Epithelial cell of proximal tubule (primary cell): ENCODE data around the gene MRPS31. TPM values are rescaled to one million over a fixed set of nuclear protein-coding genes. Genes with fewer than 3 reads are reported as not detected.
"Not testable (repeated sequence)": the region's sequence is repeated elsewhere in the genome, so short reads cannot be mapped to it uniquely, and the experiment has no call there.

ENCODE experiments used
- DNase-seq: peaks from one replicate; pipeline ENCODE4 v3.0.0-alpha.2; 2011; ENCODE audit warnings: low read depth
- H3K4me3 ChIP-seq: 2 replicates; pipeline ENCODE4 v1.5.1; 2011; ENCODE audit warnings: low read depth, mild to moderate bottlenecking, low read length
- CTCF ChIP-seq: conservative IDR thresholded peaks from 2 replicates; pipeline ENCODE4 v1.5.1; 2012; ENCODE audit warnings: low read depth, mild to moderate bottlenecking, low read length
- total RNA-seq: library from RNA; depleted of rRNA; stranded (reverse); fragments of >200 nt; gene quantifications from 2 replicates; pipeline ENCODE4 v1.2.3, GENCODE V29; 2015

Gene MRPS31
- total RNA-seq, 1 donor from 2014 or later = 22.9 TPM

DNA sequence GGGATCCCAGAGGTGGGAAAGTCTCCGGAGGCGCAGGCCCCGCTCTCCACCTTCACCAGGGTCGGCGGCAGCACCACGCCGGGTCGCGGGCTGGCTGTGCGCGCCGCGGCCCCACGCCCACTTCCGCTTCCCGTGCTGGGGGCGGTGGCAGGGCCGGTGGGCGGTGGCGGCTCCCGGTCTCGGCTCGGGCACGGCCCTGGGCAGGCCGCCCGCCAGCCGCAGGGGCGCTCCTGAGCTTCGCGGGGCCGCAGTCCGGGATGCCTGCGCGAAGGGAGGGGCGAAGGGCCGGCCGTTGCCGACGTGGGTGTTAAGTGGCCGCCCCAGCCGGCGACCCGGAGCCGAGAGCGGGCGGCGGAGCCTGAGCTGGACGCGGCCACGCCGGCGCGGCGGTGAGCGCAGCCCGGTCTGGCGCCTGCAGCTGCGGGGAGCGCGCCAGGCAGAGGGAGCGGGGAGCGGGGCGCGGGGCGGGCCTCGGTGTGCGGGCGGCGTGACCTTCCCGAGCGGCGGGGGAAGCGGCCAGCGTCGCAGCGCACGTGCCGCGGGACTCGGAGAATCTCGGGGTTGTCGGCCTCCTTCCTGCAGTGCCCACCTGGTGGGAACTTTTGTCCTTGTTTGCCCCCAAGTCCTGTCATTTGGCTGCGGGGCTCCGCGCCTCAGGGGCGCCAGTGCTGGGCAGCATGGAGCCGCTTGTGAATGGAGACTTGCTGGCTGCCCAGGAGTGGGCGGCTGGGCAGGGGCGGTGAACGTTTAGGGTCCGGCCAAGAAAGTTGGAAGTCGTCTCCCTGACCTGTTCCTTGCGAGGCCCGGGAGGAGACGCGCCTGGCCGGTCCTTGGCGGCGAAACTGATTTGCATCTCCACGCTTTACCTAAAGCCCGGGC lies 18.5 kb upstream of the MRPS31 start, which contains the start of gene SLC25A15:
Gene SLC25A15 (plus strand): TSS at position 337 of the 879 bp plus-strand sequence. CDS start 3,616 bp downstream, outside the sequence.
- peak within 1 kb of the TSS; percentile 84 for H3K4me3 ChIP-seq
- DNase-seq = no peak
- no peak for TF ChIP-seq CTCF

DNA sequence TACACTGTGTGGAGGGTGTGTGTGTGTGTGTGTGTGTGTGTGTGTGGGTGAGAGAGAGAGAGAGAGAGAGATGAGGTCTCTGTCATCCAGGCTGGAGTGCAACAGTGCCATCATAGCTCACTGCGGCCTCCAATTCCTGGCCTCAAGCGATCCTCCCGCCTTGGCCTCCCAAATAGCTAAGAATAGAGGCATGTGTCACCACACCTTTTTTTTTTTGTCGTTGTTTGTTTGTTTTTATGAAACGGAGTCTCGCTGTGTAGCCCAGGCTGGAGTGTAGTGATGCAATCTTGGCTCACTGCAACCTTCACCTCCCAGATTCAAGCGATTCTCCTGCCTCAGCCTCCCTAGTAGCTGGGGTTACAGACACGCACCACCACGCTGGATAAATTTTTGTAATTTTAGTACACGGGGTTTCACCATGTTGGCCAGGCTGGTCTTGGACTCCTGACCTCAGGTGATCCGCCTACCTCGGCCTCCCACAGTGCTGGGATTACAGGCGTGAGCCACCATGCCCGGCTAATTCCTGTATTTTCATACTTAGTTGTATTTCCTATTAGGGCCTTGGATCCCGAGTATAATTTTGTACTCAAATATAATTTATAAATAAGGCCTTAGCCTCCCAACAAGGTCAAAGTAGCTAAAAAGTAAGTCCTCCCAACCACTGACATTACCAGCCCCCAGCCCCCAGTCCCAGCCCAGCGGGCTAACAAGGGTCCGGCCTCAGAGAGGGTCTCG lies 17.7 kb upstream of the MRPS31 start:
- peak overlapping the region; percentile 84 for H3K4me3 ChIP-seq
- DNase-seq = not testable (repeated sequence)

GRCh38 chr13:40787062-40787461 lies 16.1 kb upstream of the MRPS31 start:
- DNase-seq = no peak
- no peak overlapping the region for H3K4me3 ChIP-seq
- TF ChIP-seq CTCF = no peak

DNA sequence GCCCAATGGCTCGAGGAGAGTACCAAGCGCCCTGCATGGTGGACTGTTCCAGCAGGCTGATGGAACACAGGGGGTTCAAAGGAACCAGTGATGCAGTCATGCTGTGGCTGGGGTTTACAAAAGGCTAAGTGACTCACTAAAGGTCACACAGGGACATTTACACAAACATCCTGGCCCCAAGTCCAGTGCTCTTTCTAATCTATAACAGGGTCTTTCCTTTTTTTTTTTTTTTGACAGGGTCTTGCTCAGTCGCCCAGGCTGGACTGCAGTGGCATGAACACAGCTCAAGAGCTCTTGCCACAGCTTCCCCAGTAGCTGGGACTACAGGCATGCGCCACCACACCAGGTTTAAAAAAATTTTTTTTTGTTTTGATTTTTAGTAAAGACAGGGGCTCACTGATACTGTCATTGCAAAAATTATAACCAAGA lies 15.6 kb upstream of the MRPS31 start:
- no peak for TF ChIP-seq CTCF
- no peak overlapping the region for H3K4me3 ChIP-seq
- DNase-seq = no peak

GRCh38 chr13:40784540-40784939 lies 13.6 kb upstream of the MRPS31 start:
- peak; percentile 22 for DNase-seq
- TF ChIP-seq CTCF = no peak

GRCh38 chr13:40782971-40783370 lies 12.0 kb upstream of the MRPS31 start:
- not testable (repeated sequence) for H3K4me3 ChIP-seq, DNase-seq

More at GRCh38 chr13:40784540-40784939, 13.6 kb upstream of the MRPS31 start:
- no peak overlapping the region for H3K4me3 ChIP-seq

- DNase-seq = no peak
- H3K4me3 ChIP-seq = no peak overlapping the region
- TF ChIP-seq CTCF = no peak
Measured at GRCh38 chr13:40781717-40782116, 10.7 kb upstream of the MRPS31 start.
